GM18870 (cell line): ENCODE data around the gene CGREF1.

Source experiments
- ATAC-seq: cut with Tn5 transposase; IDR thresholded peaks from one replicate; pipeline ENCODE4 v1.9.1; 2021; ENCODE audit warnings: moderate library complexity; ENCODE audit not compliant: unreplicated experiment

The CGREF1 gene, protein sequence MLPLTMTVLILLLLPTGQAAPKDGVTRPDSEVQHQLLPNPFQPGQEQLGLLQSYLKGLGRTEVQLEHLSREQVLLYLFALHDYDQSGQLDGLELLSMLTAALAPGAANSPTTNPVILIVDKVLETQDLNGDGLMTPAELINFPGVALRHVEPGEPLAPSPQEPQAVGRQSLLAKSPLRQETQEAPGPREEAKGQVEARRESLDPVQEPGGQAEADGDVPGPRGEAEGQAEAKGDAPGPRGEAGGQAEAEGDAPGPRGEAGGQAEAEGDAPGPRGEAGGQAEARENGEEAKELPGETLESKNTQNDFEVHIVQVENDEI

DNA sequence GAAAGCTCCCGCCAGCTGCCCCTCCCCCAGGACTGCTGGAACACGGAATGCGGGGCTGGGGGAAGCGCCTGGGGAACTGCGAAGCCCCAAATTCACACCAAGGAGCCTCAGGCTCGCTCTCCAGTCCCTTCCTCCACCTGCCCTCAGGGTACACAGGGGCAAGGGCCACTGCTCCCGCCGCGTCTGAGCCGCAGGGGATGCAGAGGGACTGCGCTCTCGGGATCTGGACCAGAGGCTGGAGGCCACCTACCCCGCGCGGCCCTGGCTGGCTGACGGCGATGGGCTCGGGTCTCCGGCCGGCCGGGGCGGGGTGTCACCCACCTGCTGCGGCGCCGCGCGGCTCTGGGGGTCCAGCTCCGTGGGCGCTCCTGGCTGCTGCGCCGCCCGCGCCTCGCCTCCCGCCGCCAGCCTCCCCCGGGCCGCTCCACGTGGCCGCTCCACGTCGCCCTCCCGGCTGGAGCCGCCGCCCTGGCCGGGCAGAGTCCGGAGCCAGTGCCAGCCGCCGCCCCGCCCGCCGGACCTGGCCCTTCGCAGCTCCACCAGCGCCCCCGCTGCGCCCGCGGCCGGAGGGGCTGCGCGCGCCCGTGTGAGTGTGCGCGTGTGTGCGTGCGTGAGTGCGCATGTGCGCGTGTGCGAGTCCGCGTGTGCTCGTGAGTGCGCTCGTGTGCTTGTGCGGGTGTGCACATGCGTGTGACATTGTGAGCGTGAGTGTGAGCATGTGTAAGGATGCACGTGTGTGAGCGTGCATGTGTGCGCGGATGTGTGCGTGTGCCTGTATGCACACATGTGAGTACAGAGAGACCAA, at the start of gene CGREF1:
Gene CGREF1, minus strand, starts transcription at position 604 of the 805 bp plus-strand sequence. CDS start 14,762 bp downstream, outside the sequence.
- ATAC-seq, result no peak

DNA sequence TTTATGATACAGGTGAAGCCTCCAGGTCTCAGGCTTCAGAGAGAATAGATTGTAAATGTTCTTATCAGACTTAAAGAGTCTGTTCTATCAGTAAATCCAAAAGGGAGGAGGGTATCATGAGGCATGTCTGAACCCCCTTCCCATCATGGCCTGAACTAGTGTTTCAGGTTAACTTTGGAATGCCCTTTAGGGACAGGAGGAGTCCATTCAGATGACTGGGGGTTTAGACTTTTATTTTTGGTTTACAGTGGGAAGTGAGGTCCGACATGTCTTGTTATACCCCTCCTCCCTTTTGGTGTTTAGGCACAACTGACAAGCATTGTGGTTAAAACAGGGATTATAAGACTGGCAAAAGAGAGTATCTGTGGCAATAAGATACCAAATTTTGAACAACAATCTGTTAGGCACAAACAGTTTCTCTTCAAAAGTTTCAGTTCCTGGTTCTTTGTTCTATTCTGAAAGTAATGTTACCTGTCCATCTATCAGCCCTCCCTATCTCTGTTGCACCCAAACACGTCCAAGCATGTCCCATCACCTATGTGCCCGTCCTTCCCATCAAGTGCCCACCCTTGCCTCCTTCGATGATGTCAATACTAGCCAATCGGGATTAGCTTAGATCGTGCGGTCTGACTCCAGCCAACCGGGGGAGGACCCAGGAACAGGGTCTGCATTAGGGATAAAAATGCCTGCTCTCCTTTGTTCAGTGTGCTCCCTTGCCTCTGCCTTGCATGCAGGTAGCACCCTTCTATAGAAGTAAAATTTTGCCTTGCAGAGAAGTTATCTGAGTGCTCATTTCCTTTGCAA, 46.2 kb upstream of the CGREF1 start:
- ATAC-seq, result no peak

DNA sequence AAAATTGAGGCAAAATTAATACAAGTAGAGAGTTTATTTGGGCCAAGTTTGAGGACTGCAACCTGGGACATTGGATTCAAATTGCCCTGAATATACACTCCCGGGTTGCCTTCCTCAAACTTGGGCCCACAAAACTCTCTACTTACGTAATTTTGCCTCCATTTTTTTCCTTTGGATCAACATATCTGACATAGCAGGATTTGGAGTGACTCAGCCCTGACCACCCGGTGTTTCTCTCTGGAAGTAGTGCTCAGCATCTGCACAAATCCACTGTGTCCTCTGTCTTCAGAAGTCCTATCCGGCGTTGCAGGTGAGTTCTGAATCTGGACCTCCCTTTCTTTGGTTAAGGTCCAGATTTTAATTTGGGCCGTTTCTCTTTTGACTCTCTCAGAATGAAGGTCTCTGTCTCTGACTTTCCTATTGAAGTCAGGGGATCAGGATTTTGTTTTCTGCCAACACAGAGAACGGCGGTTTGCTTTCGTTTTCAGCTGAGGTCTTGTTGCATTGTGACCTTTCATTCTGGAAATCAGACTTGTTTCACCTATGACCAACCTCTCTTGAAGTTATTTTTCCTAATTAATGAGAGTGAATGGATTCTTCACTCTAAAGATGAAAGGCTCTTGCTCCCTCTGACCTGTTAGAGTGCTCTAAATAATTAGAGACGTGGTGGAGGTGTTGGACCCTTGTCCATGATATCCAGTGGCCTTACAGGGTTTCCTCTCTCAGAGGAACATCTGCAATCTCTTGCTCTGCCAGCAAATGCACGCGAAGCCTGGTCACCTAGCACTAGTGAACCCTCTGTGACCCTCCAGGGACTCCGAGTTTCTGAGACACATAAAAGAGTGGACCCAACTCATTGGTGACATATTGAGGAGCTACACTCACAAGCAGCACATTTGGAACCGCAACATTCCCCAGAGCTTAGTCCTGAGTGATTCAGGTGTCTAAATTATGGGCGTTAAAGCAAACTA, 43.5 kb upstream of the CGREF1 start:
- ATAC-seq, result no peak

DNA sequence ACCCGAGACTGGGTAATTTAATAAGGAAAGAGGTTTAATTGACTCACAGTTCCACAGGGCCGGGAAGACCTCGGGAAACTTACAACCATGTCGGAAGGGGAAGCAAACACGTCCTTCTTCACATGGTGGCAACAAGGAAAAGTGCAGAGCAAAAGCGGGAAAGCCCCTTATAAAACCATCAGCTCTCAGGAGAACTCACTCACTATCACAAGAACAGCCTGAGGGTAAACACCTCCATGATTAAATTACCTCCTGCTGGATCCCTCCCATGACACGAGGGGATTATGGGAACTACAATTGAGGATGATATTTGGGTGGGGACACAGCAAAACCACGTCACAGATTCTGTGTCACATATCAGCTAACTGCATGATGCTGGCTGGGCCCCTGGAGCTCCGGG, 41.3 kb upstream of the CGREF1 start:
- no peak for ATAC-seq

DNA sequence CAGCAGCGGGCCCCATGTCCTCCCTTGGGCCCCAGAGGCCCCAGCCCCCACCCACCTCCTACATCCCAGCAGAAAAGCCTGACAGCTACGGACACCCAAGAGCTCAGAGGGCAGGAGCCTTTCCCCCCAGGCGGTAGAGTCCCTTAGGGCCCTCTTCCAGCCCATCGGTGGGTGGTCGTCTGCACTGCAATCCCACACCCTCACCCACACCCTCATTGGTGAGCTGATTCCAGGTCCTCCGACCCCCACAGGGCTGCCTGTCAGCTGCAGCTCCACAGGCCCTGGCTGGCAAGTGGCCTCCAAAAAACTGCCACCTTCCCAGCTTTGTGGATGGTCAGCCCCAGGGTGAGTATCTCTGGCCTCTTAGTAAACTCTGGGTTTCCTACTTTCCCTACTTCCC, 40.3 kb upstream of the CGREF1 start:
- ATAC-seq, result no peak

DNA sequence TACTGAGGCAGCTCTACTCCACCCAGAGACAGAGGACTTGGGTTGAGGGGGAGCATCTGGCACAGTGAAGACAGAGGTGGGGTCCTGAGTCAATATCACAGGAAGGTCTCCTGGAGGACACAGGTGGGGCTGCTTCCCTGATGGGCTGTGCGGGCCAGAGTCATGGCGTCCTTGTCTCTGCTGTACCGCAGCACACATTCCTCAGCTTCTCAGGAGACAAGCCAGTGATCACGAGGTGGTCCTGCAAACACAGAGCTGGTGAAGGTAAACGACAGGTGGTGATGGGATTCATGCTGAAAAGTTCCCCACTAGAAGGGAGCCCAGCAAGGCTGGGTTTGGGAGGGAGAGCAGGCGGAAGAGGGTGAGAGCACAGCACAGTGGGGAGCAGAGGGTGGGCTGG, 39.5 kb upstream of the CGREF1 start:
- ATAC-seq, result no peak

DNA sequence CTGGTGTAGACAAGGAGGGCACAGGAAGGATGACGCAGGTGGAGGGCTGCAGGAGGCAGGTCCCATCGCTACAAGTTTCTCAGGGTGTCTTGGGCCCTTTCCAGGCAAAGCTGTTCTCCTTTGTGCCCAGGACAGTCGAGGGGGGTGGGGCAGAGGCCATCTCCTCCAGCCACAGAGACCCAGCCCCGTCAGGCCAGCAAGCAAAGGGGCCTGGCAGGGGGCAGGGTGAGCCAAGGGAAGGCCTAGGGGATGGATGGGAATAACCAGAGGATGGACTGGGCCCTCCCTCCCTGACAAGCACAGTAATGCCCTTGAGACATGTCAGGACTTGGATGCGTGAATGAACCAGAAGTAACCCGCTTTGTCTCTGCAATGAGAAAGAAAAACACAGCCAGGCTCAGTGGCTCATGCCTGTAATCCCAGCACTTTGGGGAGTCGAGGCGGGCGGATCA, 36.2 kb upstream of the CGREF1 start:
- no peak for ATAC-seq

DNA sequence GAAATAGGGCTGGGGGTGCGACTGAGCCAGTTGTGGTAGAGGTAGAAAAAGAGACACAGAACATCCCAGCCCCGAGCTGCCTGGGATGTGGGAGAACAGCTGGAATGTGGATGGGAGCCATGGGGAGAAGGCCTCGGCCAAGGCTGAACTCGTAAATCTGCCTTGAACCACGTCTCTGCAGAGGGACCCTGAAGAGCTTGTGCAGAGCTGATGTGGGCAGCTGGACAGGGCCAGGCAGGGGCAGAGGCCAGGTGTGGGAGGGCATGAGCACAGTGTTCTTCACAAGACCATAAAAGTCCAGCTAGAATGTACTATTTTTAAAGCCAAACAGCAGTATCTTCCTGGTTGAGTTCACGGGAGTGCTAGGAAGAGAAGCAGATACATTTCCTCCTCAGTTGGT, 35.6 kb upstream of the CGREF1 start:
- no peak for ATAC-seq

DNA sequence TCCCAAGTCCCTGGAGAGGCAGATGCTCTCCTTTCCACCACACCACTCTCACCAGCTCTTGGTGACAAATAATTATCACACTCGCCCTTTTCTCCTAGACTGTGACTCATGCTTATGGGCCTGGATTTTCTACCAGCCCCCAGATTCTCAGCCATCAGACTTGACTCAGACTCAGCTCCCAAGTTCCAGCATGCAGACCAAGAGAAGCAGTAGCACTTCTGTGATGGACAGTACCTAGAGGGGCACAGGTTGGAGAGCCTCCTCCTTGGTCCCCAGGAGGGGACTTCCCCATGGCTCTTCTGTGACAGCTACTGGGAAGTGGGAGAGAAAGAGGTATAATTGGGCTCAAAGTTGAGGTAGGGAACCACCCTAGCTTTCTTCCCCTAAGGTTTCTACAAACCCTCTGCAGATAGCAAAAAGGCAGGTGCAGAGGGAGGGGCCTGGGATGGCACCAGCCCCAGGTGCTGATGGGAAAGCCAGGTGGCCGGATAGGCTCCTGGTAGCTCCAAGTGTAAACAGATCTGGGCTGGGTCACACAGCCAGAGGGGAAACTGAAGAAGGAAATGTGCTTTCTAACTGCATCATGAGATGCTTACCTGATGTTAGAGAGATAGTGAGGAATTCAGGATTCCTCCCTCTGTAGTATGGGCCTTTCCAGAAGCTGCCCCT, 34.0 kb upstream of the CGREF1 start:
- ATAC-seq, result no peak

DNA sequence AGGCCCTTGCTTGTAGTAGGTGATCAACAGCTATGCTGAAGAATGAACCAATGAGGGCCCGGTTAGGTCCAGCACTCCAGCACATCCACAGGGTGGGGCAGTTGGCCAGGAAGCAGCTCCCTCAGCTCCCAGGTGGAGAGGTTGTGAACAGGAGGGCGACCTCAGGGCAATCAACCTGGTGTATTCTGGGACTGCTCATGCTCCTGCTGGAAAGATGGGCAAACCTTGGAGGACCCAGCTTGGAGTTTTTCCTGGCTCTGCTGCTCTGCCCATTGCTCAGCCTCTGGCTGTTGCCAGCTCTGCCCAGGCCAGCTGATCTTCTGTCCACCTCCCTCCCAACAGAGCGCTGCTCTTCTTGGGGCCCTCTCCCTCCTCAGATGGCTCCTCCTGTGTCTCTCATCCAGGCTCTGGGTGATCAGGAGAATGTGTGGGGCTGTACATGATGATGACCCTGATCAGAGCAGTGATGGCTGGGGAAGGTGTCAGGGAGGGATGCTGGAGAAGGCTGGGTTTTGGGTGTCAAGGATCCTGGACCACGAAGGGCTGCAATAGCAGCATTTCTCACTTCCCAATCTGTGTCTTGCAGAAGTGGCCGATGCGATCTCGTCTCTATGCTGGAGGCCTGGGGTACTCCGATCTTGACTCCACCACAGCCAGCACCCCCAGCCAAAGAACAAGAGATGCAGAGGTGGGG, 33.3 kb upstream of the CGREF1 start:
- no peak for ATAC-seq

DNA sequence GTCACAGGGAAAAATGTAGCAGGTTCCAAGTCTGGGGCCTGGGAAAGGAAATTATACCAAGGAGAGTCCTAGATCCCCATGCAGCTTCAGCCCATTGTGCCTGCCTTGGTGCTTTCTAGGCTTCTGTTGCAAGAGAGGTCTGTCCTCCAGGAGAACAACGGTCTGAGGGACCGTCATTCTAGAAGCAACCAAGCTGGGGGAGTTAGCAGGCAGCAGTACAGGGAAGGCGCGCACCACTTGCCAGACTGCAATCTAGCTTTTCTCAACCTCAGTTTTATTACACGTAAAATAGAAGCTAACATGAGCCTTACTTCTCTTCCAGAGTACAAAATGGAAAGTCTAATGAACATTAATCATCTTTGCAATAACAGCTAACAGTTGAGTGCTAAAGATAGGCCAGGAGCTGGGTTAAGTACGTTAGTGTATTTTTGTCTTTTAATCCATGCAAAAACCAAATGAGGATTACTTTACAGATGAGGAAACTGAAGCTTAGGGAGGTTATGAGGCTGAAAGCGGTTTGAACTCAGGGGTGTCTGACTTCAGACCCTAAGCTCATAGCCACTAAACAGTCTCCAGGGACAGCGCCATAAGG, 31.8 kb upstream of the CGREF1 start:
- ATAC-seq, result no peak

DNA sequence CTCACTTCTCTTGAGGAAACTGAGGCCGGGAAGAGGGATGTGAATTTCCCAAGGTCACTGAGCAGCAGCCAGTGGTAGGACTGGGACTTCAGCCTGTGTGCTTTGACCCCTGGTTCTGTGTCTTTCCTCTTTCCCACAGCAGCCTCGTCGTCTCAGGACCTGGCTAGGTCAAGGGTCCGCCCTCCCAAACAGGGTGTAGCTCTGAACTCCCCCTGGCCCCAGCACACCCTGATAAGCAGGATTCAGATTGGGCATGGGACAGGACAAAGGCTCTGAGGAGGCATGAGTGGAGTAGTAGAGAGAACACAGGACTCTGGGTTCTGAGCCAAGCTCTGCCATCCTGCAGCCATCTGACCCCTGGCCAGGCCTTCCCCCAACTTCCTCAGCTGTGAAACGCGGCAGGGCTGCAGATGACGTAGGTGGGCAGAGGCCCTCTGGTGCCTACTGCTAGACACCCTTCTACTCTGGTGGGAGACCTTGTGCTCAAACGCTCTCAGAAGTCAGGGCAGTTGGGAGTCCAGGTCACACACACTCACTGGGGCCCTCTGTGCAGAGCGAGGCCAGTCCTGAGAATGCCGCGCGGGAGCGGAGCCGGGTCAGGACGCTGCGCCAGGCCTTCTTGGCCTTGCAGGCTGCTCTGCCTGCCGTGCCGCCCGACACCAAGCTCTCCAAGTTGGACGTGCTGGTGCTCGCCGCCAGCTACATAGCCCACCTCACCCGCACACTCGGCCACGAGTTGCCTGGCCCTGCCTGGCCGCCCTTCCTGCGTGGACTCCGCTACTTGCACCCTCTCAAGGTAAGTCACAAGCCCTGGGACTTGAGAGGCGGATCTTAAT, 30.9 kb upstream of the CGREF1 start:
- ATAC-seq, result no peak

DNA sequence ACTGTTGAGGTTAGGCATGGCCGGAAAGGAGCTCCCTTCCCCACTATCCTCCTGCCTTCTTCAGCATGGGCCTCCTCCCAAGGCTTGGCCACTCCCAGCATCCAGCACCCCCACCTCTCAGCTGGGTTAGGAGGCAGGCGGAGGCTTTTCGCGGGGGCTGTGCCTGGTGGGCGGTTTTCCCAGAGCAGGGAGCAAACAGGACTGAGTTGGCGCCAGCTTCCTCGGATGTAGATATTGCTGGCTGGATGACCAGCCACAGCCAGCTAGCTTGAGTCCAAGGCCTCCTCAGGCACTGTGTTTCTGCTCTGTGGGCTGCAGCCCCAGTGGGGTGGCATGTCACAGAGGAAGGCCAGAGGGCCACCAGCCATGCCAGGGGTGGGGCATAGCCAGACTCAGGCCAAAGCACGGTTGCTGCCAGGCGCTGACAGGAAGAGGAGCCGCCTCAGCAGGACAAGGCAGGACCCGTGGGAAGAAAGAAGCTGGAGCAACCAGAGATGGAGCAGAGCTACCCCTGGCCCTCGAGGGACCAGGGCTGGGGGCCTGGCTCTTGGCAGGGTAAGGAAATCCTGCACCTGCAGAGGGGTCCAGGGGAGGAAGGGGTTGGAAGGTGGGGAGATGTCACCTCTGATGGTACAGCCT, 30.0 kb upstream of the CGREF1 start, which contains the start of gene TCF23:
Gene TCF23, plus strand, starts transcription at position 204 of the 639 bp plus-strand sequence. Its CDS starts 130 bp downstream, at position 334.
- ATAC-seq, result no peak

DNA sequence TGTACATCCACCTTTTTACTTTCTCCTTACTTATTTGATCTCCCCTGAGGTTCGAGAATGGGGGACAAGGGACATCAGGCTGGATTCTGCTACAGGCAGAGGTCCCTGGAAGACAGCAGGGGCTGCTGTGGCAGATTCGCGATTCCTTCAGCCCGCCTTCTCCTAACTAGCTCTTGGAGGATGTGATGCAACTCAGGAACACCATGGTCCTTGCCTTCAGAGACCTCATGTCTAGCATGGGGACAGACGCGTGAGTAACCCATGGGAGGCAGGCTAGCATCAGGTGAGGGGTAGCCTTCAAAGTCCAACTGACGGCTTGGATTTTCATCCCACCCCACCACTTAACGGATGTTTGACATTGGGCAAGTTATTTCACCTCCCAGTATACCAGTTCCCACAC, 29.0 kb upstream of the CGREF1 start:
- ATAC-seq, result no peak

DNA sequence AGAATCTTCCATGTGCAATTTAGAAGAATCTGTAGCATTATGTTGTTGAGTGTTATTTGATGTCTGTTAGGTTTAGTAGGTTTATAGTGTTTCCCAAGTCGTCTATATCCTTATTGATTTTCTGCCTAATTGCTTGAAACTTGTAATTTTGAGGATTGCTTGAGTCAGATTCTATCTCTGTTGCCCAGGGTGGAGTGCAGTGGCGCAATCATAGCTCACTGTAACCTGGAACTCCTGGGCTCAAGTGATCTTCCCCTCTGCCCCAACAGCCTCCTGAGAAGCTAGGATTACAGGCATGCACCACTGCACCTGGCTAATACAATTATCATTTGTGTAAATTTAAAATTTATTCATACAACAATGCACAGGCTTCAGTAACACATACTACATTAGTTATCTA, 26.8 kb upstream of the CGREF1 start:
- no peak for ATAC-seq

DNA sequence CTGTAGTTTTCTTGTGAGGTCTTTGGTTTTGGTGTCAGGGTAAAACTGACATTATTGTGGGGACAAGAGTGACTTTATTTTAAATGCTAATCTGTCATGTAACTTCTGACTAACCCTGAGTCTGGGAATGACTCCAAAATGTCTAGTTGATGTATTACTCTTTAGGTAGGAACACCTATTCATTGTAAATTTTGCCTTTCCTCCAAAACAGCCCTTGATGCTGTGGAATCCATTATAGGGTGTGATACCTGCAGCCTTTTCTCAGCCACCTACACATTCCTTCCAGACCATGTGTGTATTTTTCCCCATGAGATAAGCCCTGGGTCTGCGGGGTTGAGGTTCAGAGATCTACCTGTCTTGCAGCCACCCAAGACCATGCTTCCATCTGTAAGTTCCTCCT, 24.4 kb upstream of the CGREF1 start:
- no peak for ATAC-seq

DNA sequence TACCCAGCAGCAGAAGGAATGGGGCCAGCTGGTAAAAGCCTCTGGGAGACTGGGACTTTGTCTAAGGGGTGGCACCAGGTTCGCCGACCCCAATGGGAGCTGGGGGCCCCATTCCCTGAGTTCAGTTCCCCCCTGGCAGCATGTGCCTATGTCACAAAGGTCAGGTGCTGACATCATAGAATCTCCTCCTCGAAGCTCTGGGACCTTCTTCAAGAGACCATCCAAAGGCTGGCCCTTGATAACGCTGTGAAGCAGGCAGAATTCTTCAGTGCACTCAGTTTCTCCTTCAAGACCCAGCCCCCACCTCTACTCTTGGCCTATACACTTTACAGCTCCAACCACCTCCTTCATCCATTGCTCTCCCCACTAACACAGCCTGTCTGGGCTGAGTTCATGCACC, 20.4 kb upstream of the CGREF1 start, which contains the start of gene PRR30:
Gene PRR30, minus strand, starts transcription at position 101 of the 400 bp plus-strand sequence. CDS start 1,081 bp downstream, outside the sequence.
- no peak for ATAC-seq
